Measurements from ENCODE around the gene HOXA2. TPM values are rescaled to one million over a fixed set of nuclear protein-coding genes. Genes with fewer than 3 reads are reported as not detected.

HOXA2 gene
- total RNA-seq, 4 donors from 2014 or later, result 0.34 to 4.2 (median 1.9) TPM

GRCh38 chr7:27134392-27134791, 31.9 kb upstream of the HOXA2 start:
- TF ChIP-seq POLR2AphosphoS5 (IDR thresholded peaks at IDR 0.05) (peak in 1 of 3 donors; percentile 73), POLR2A (IDR thresholded peaks at IDR 0.05) (no peak), EP300 (IDR thresholded peaks at IDR 0.05) (no peak)
- Histone ChIP-seq H3K27ac (no peak overlapping the region), H3K27me3 (no peaks in the 10 kb centered on the region), H3K9me3 (no peaks in the 10 kb centered on the region), H3K36me3 (no peaks in the 10 kb centered on the region), H3K4me3 (no peak overlapping the region), H3K4me1 (peaks cover 57% of the 10 kb centered on the region)
- peak in 1 of 2 donors; percentile 67 for DNase-seq (ENCODE audit: low spot score in 2 of 2)
- WGBS, result 26% methylated on average over 2 of the region's 2 CpGs

- peaks cover 57% of the 10 kb centered on the region for H3K4me1 ChIP-seq
- no peak for TF ChIP-seq POLR2AphosphoS5 (IDR thresholded peaks at IDR 0.05)
- H3K4me3 ChIP-seq, result no peak overlapping the region
- H3K36me3 ChIP-seq, result no peaks in the 10 kb centered on the region
- no peaks in the 10 kb centered on the region for H3K9me3 ChIP-seq
- H3K27me3 ChIP-seq, result no peaks in the 10 kb centered on the region
- WGBS, result 73% methylated on average over 18 of the region's 18 CpGs
- no peak for DNase-seq (ENCODE audit: low spot score in 2 of 2)
- no peak overlapping the region for H3K27ac ChIP-seq
These were observed 31.1 kb upstream of the HOXA2 start for GRCh38 chr7:27133409-27134231.

- H3K27me3 ChIP-seq, result no peaks in the 10 kb centered on the region
These were observed 30.5 kb upstream of the HOXA2 start for GRCh38 chr7:27132978-27133377.

GRCh38 chr7:27132214-27132613, 29.7 kb upstream of the HOXA2 start:
- Histone ChIP-seq H3K4me3 (no peak overlapping the region), H3K27ac (no peak overlapping the region), H3K9me3 (no peaks in the 10 kb centered on the region), H3K36me3 (no peaks in the 10 kb centered on the region), H3K4me1 (peaks cover 46% of the 10 kb centered on the region), H3K27me3 (no peaks in the 10 kb centered on the region)
- TF ChIP-seq EP300 (IDR thresholded peaks at IDR 0.05) (no peak), CTCF (IDR thresholded peaks at IDR 0.05) (no peak), POLR2AphosphoS5 (IDR thresholded peaks at IDR 0.05) (no peak), POLR2A (IDR thresholded peaks at IDR 0.05) (no peak)
- DNase-seq (ENCODE audit: low spot score in 2 of 2), result no peak
- 75% methylated on average over 2 of the region's 2 CpGs for WGBS

More at GRCh38 chr7:27132978-27133377, 30.5 kb upstream of the HOXA2 start:
- Histone ChIP-seq H3K9me3 (no peaks in the 10 kb centered on the region), H3K4me3 (no peak overlapping the region), H3K36me3 (no peaks in the 10 kb centered on the region), H3K27ac (no peak overlapping the region), H3K4me1 (peaks cover 51% of the 10 kb centered on the region)
- 65% methylated on average over 6 of the region's 6 CpGs for WGBS
- TF ChIP-seq EP300 (IDR thresholded peaks at IDR 0.05), result no peak
- no peak for DNase-seq (ENCODE audit: low spot score in 2 of 2)

GRCh38 chr7:27131390-27131819, 28.9 kb upstream of the HOXA2 start:
- WGBS, result 44% methylated on average over 12 of the region's 12 CpGs
- H3K27ac ChIP-seq, result peak overlapping the region; percentile 87
- H3K36me3 ChIP-seq, result no peaks in the 10 kb centered on the region
- no peaks in the 10 kb centered on the region for H3K27me3 ChIP-seq
- H3K9me3 ChIP-seq, result no peaks in the 10 kb centered on the region
- H3K4me1 ChIP-seq, result peaks cover 38% of the 10 kb centered on the region
- peak overlapping the region; percentile 85 for H3K4me3 ChIP-seq
- no peak for DNase-seq (ENCODE audit: low spot score in 2 of 2)
- TF ChIP-seq EP300 (IDR thresholded peaks at IDR 0.05), result no peak
- TF ChIP-seq CTCF (IDR thresholded peaks at IDR 0.05), result no peak
- no peak for TF ChIP-seq POLR2AphosphoS5 (IDR thresholded peaks at IDR 0.05)
- no peak for TF ChIP-seq POLR2A (IDR thresholded peaks at IDR 0.05)

GRCh38 chr7:27130540-27131389, 28.3 kb upstream of the HOXA2 start, which contains the start of gene HOXA4:
HOXA4 (minus strand) TSS chr7:27130757; CDS start chr7:27130733, 24 bp downstream.
- 6% methylated on average over 29 of the region's 67 CpGs for WGBS
- H3K4me3 ChIP-seq, result peak within 1 kb of the TSS; percentile 85
- TF ChIP-seq EP300 (IDR thresholded peaks at IDR 0.05) (no peak), CTCF (IDR thresholded peaks at IDR 0.05) (no peak), POLR2A (IDR thresholded peaks at IDR 0.05) (peak in 1 of 2 donors; percentile 76), POLR2AphosphoS5 (IDR thresholded peaks at IDR 0.05) (peak; percentile 63 to 80 (median 63))
- H3K27me3 ChIP-seq, result no peaks in the 10 kb centered on the region
- H3K36me3 ChIP-seq, result no peaks in the 10 kb centered on the region
- peak within 1 kb of the TSS; percentile 87 for H3K27ac ChIP-seq
- H3K4me1 ChIP-seq, result peaks cover 32% of the 10 kb centered on the region
- DNase-seq (ENCODE audit: low spot score in 2 of 2), result peak; percentile 95 to 96
- H3K9me3 ChIP-seq, result no peaks in the 10 kb centered on the region

Data from suprapubic skin (tissue), 4 donors.